Hepatocyte (in vitro differentiated cells): ENCODE measurements around the gene CCDC88C.

Source experiments
- EZH2 ChIP-seq: fragments of 200-600 bp; sonication (generic); IDR thresholded peaks from 2 replicates; pipeline ENCODE4 v1.6.1; 2016; ENCODE audit warnings: antibody characterized with exemption, mild to moderate bottlenecking, borderline replicate concordance
- EZH2phosphoT487 ChIP-seq: fragments of 200-600 bp; sonication (generic); IDR thresholded peaks from one replicate; pipeline ENCODE4 v1.6.1; 2018; ENCODE audit warnings: antibody characterized with exemption, mild to moderate bottlenecking, low read depth, moderate library complexity; ENCODE audit not compliant: unreplicated experiment, severe bottlenecking
- TF ChIP-seq, protein P1 (sequence below): fragments of 200-600 bp; sonication (generic); IDR thresholded peaks from 2 replicates; pipeline ENCODE4 v1.5.1; 2016; ENCODE audit warnings: antibody characterized with exemption, mild to moderate bottlenecking; ENCODE audit not compliant: poor library complexity

- TF ChIP-seq EZH2 (no peak), EZH2phosphoT487 (no peak)
- TF ChIP-seq, protein P1, sequence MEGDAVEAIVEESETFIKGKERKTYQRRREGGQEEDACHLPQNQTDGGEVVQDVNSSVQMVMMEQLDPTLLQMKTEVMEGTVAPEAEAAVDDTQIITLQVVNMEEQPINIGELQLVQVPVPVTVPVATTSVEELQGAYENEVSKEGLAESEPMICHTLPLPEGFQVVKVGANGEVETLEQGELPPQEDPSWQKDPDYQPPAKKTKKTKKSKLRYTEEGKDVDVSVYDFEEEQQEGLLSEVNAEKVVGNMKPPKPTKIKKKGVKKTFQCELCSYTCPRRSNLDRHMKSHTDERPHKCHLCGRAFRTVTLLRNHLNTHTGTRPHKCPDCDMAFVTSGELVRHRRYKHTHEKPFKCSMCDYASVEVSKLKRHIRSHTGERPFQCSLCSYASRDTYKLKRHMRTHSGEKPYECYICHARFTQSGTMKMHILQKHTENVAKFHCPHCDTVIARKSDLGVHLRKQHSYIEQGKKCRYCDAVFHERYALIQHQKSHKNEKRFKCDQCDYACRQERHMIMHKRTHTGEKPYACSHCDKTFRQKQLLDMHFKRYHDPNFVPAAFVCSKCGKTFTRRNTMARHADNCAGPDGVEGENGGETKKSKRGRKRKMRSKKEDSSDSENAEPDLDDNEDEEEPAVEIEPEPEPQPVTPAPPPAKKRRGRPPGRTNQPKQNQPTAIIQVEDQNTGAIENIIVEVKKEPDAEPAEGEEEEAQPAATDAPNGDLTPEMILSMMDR: no peak
Measured at GRCh38 chr14:91227183-91227628, 190.4 kb downstream of the CCDC88C start.
